Muscle of back (tissue), 11 donors: Measurements from ENCODE around the gene MSLN. TPM values are rescaled to one million over a fixed set of nuclear protein-coding genes. Genes with fewer than 3 reads are reported as not detected.

ENCODE experiments used
- DNase-seq, 3 donors: peaks; one replicate each; pipeline versions ENCODE4 v3.0.0 to v3.0.0-alpha.2; 2013
- polyA plus RNA-seq, 10 donors: library from polyadenylated mRNA; unstranded; fragments of 120-200 nt; gene quantifications; one replicate each; pipeline ENCODE4 v1.2.1, GENCODE V29; 2013; ENCODE audit not compliant: insufficient read length in 10 of 10

The MSLN gene
- polyA plus RNA-seq, 10 donors: 0.28 to 3.8 (median 0.55) TPM

DNA sequence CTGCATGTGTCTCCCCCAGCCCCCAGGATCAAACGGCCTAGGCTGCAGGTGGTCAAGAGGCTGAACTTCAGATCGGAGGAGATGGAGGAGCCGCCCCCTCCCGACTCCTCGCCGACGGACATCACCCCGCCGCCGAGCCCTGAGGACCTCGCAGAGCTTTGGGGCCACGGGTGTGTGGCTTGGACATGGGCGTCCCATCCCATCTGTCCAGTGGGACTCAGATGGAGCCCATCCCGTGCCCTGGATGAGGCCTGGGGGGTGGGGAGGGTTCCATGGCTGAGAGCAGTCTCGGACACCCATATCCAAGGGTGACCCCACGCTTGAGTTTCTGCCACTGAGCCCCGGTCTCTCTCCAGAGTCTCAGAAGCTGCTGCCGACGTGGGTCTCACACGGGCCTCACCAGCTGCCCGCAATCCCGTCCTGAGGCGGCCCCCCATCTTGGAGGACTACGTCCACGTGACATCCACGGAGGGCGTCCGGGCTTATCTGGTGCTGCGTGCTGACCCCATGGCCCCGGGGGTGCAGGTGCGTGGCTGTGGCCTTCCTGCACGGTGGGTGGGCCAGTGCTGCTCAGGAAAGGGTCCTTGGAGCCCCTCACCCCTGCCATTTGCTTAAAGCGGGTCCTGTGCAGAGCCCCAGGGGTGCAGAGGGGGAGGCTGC is 28.8 kb downstream of the MSLN start:
- DNase-seq: no peak

DNA sequence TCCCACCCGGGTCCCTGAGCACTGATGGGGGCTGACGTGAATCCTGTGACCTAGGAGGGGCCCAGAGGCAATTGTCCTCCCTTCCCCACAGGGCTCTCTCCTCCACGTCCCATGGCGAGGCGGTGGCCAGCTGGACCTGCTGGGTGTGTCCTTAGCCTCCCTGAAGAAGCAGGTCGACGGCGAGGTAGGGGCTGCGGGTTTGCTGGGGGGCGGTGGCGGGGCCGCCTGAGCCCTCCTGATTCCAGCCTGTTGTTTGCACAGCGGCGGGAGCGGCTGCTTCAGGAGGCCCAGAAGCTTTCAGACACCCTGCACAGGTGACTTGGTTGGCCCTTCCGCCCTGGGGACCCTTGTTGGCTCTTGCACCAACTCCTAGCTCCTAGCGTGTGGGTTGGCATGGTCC is 29.6 kb downstream of the MSLN start:
- DNase-seq: no peak

DNA sequence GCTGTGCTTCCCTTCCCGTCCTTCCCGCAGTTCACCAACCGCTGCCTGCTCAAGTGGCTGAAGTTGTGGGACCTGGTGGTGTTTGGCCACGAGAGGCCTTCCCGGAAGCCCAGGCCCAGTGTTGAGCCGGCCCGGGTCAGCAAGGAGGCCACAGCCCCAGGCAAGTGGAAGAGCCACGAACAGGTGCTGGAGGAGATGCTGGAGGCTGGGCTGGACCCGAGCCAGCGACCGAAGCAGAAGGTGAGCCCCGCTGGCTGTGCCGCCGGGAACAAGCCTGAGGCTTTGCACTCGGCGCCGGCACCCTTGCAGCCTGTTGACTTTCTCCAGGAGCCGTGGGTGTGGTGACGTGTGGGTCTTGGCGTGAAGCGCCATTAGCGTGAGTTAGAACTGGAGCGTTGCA is 30.6 kb downstream of the MSLN start:
- DNase-seq: no peak

DNA sequence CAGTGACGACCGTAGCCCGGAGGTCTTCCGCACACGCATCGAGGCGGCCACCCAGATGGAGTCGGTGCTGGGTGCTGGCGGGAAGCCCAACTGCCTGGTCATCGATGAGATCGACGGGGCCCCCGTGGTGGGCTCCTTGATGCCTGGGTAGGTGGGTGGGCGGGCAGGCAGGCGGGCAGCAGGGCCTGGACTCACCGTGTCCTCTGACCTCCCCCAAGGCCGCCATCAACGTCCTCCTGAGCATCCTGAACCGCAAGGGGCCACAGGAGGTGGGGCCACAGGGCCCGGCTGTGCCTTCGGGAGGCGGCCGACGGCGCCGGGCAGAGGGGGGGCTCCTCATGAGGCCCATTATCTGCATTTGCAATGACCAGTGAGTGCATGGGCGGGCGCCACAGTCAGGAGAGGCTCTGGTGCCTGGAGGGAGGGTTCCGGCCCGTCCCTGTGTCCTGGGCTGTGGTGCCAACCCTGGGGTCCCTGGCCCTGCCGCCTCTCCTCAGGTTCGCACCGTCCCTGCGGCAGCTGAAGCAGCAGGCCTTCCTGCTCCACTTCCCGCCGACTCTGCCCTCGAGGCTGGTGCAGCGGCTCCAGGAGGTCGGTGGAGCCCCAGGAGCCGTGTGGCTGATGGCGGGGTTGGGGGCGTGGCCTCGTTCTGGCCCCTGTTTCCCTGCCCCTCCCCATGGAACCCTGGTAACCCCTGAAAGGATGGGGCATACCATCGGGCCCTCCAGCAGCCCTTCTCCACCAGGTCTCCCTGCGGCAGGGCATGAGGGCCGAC is 31.9 kb downstream of the MSLN start:
- DNase-seq: no peak

DNA sequence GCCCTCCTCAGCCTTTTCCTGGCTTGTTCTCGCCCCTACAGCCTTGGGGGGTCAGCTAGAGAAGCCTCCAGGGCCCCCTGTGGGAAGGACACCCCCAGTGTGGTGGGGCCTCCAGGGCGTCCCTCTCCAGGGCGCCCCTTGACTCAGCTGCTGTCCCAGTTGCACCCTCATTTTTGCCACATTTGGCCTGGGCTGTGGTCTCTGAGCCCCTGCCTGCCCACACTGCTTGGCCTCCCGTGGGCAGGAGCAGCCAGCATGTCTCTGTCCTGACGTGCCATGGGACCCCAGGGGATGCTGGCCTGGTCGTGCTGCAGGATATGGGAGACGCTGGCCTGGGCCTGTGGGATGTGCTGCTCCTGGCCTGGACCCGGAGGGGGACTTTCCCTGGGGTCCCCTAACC is 32.9 kb downstream of the MSLN start:
- no peak for DNase-seq

DNA sequence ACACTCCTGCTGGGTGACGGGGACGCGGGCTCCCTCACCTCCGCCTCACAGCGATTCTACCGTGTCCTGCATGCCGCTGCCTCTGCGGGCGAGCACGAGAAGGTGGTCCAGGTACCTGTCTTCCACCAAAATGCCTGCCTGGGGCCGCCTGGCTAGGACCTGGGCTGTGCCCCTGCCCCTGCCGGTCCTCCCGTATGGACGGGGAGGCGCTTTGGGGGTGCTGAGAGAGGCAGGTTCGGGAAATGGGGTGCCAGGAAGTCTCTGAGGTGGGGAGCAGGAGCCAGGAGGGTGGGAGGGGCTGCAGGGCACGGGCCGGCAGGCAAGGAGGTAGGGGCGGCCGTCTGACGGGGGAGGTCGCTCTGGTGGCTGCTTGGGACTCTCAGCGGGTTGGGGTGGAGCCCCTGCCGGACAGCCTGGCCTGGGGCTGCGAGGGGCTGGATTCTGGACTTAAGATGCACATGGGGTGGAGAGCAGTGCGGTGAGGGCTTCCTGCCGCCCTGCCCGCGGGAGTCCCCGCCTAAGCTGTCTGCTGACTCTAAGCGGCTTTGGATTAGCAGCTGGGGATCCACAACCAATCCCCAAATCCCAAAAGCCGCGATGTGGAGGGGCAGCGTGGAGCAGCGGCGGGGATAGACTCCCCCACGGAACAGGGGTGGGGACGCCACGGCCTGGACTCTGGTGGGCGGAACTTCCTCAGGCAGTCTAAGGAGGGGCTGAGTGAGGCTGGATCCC is 33.7 kb downstream of the MSLN start:
- DNase-seq: no peak

DNA sequence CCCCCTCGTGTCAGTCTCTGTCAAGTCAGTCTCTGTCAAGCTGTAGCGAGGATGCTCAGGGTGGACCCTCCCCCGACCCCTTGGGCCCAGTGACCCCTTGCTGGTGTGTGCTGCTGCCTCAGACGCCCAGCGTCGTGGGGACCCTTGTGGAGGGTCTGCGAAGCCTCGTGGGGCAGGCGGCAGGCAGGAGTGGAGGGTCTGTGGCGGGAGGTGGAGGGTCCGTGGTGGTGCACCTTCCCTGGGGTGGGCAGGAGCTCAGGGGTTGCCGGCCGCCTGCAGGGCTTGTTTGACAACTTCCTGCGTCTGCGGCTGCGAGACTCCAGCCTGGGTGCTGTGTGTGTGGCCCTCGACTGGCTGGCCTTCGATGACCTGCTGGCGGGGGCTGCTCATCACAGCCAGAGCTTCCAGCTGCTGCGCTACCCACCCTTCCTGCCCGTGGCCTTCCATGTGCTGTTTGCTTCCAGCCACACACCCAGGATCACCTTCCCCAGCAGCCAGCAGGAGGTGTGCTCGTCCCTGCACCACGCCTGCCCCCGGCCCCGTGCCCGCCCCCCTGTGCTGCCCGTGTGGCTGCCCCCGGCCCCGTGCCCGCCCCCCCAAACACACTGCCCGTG is 34.4 kb downstream of the MSLN start:
- DNase-seq: no peak

DNA sequence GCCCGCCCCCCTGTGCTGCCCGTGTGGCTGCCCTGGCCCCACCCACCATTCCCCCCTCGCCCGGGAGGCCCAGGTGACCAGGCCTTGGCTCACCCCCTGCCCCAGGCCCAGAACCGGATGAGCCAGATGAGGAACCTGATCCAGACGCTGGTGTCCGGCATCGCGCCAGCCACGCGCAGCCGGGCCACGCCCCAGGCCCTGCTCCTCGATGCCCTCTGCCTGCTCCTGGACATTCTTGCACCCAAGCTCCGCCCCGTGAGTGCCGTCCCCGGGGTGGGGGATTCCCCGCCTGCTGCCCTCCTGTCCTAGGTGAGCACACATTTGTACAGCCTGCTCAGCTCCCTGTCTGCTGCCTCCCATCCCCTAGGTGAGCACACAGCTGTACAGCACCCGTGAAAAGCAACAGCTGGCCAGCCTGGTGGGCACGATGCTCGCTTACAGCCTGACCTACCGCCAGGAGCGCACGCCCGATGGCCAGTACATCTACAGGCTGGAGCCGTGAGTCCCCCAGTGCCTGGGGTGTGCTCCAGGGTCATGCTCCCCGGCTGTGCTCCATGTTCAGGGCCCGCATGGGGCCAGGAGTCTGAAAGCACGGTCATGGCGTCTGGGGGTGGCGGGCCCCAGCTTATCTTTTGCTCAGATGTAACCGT is 35.2 kb downstream of the MSLN start:
- DNase-seq: no peak

DNA sequence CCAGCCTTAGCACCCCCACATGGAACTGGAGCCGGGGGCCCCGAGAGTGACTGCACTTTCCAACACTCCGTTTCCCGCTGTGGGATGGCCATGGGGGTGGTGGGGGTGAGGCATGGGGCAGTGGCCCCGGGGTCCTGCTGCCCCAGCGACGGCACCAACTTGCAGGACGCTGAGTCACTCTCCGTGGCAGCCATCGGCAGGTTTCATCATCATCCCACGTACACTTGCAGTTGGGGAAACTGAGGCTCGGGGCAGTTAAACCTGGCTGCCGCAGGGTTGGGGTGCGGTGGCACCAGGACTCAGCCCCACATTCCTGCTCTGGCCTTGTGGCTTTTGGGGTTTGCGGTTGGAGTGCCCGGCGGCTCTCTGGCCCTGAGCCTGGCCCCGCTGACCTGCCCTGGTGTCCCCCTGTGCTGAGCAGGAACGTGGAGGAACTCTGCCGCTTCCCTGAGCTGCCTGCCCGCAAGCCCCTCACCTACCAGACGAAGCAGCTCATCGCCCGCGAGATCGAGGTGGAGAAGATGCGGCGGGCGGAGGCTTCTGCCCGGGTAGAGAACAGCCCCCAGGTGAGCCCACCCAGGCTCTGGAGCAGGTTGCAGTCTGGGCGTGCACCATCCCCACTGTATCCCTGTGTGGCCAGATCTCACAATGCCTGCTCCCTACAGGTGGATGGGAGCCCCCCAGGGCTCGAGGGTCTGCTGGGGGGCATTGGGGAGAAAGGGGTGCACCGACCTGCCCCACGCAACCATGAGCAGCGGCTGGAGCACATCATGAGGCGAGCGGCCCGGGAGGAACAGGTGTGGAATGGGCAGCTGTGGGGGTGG is 36.0 kb downstream of the MSLN start:
- DNase-seq: no peak

DNA sequence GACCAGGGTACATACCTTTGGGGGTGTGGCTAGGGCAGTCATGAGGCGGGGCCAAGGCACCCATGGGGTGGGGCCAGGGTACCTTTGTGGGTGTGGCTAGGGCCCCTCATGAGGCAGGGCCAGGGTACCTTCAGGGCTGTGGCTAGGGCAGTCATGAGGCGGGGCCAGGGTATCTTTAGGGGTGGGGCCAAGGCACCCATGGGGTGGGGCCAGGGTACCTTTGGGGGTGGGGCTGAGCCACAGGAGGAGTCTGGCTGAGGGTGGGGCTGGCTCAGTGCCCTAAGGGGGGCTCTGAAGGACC is 36.5 kb downstream of the MSLN start:
- DNase-seq: no peak

DNA sequence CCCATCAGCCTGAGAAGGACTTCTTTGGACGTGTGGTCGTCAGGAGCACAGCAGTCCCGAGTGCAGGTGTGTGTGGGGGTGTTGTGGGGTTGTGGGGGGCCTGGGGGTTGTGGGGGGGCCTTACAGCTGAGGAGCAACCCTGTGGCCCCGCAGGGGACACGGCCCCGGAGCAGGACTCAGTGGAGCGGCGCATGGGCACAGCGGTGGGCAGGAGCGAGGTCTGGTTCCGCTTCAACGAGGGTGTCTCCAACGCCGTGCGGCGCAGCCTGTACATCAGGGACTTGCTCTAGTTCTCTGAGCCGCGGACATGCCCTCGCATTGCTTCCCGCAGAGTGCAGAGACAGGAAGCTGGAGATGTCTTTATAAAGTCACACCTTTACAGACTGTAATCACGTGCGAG is 37.2 kb downstream of the MSLN start:
- no peak for DNase-seq

DNA sequence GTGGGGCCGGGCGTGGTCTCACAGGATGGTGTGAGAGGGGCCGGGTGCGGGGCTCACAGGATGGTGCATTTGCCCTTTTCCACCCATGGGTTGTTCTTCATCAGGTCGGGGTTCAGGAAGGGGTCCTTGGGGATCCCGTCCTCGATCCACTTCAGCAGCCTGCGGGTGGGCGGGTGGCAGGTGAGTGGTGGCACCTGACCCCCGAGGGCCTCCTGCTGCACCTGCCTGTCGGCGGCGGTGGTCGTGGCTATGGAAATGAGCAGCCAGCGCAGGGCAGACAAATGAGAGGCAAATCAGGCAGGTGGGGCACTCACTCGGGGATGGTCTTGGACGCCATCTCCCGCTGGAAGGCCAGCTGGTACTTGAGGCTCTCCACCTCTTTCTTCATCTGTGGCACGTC is 38.1 kb downstream of the MSLN start:
- no peak for DNase-seq

DNA sequence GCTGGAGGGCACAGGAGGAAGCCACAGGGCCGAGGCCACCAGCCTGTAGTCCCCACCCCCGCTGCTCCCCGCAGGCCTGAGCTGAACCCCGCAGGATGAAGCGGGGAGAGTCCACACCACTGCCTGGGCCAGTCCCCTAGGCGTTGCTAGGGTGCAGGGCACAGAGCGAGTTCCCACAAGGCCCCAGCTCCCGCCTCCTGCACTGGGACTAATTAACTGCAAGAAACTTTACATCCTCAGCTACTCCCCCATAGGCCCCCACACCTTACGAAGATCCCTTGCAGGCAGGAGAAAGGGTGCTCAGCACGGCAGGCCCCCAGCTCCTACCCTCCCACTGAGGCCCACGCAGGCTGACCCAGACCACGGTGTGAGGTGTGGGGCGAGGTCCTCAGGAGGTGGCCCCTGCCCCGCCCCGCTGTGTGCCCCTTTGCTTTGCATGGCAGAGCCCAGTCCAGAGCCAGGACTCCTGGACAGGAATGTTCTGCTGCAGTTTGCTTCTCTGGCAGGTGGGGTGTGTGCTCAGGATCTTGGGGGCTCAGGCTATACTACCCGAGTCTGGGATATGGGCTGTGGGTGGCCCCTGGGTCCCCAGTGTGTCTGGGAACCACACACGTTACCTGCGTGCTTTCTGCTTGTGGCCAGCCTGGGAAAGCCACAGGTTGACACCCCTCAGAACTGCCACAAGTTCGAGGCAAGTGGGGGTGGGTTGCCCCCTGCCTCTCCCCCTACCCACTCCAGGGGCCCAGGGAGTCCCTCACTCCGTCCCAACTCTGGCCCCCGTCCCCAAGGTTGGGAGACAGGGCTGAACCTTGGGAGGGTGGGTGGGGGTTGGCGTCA is 38.8 kb downstream of the MSLN start:
- no peak for DNase-seq

DNA sequence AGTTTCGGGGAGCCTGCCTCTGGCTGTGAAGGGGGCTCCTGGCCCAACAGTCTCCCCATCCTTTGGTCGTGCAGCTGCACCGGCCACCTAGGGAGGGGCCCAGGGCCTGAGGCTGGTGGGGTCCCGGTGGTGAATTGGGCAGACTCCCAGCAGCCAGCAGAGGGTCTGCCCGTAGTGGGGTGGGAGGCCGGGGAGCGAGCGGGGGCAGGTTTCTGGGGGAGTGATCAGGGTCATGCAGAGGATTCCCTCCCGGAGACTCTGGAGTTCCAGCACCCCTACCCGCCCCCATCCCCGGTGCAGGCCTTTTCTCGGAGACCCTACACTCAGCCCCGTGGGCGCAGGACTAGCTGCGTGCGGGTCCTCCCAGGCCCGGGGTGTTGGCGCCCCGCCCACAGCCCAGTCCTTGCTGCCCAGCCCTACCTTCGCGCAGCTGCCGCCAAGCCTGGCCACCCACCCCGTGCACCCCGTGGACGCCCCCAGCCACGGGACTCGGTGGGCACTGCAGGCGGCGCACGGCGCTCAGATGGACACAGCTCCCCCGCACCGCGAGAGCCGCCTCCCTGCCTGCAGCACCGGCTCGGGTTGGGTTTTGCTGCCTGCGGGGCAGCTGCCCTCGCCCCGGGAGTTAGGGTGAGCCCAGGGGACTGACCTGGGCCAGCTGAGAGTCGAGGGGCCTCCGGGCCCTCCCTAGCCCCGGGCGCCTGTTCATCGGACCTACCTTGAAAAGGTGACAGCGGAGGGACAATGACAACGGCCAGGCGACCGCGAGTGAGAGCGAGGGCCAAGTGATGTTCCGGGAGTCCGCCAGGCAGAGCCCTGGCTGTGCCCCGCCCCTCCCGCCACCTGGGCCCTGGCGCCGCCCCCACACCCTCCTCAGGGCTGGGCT is 39.7 kb downstream of the MSLN start, which contains the start of gene GNG13:
TSS of gene GNG13 (minus strand) at position 787 of the 886 bp plus-strand sequence. CDS start 1,657 bp downstream, outside the sequence.
- no peak for DNase-seq

DNA sequence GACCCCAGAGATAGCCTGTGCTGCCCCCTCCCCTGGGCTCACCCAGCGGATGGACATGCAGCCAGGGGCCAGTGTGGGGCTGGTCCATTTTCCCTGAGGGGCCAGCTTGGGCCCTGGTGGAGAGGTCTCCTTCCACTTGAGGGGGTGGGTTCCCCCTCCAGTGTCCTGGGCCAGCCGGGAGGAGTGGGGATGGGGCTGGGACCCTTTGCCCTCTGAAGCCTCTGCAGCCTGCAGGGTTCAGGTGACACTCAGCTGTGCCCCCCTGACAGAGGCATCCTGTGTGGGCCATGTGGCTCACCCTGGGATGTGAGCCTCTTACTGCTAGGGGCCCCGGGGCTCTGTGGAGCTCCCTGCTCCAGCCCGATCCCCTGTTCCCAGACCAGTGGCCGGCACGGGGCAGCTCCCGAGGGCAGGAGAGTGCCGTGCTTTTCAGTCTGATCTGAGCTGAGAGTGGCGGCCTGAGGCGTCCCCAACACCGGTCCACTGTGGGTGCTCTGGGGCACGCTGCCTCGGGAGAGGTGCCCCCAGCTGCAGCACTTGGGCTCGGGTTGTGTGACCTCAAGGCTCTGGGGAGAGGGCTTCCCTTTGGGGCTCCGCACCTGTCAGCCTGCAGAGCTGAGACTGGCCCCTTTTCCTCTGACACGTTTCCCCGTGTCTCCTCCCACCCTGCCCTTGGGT is 40.4 kb downstream of the MSLN start:
- no peak for DNase-seq

DNA sequence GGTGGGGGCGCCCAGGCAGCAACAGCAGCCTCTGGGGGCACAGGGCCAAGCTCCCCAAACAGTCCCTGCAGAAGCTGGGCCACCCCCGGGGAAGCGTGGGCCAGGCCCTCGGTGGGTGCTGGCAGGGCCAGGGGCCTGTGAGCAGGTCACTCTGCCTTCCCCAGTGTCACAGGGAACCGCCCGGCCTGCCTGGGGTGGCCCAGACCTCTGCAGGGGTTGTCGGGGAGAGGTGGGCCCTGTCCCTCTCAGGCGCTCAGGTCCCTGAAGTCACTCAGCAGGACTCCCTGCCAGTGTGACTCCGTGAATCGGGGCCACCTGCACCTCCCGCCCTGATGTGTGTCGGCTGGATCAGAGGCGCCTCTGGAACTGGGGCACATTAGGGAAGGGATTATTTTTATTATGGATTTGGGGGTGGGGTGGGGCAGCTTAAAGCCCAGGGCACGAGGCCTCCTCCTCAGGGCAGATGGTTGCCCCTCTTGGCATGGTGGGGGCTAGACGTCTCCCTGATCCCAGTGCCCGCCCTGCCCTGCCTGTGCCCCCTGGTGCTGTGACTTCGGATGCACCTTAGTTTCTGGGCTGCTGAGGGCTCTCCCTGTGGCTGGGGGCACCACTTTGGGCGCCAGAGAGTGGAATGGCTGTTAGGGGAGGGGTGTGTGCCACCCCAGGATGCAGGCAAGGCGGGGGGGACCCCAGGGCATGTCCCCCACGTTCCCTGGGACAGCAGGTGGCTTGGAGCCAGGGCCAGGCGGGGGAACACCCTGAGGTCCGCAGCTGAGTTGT is 41.2 kb downstream of the MSLN start:
- no peak for DNase-seq

DNA sequence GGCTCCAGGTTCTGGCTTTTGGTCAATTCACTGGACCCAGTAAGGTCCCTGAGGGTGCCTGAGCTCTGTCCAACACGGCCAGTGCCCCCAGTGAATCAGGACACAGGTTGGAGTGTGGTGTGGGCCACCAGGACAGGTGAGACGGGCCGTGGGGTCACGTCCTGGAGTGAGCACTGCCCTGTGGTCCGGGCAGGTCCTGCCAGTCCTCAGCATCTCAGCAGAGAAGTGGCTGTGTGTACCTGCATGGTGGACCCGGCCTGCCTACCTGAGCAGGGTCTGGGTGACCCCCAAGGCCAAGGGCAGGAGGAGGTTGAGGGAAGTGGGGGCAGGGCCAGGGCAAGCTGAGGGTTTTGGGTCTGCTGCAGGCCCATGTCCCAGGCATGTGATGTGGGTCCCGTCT is 41.9 kb downstream of the MSLN start:
- DNase-seq: no peak
